Fibroblast of lung (primary cell): ENCODE measurements around the gene ANKRD33. TPM values are rescaled to one million over a fixed set of nuclear protein-coding genes. Genes with fewer than 3 reads are reported as not detected.

Experiments
- DNase-seq, 2 donors: peaks; one replicate each; pipeline versions ENCODE4 v3.0.0 to v3.0.0-alpha.2; 2010; ENCODE audit warnings: low read depth in 2 of 2
- H2AFZ ChIP-seq: 2 replicates; pipeline ENCODE4 v1.5.1; 2012; ENCODE audit warnings: low read length, control low read depth, inconsistent platforms
- H3K27ac ChIP-seq: 2 replicates; pipeline ENCODE4 v1.5.1; 2011; ENCODE audit warnings: low read length, control low read depth; ENCODE audit not compliant: insufficient read depth
- H3K27me3 ChIP-seq: 2 replicates; pipeline ENCODE4 v1.5.1; 2011; ENCODE audit warnings: mild to moderate bottlenecking, low read length; ENCODE audit not compliant: control insufficient read depth, insufficient read depth
- H3K36me3 ChIP-seq: 2 replicates; pipeline ENCODE4 v1.5.1; 2011; ENCODE audit warnings: low read length; ENCODE audit not compliant: control insufficient read depth, insufficient read depth
- H3K4me1 ChIP-seq: 2 replicates; pipeline ENCODE4 v1.5.1; 2011; ENCODE audit warnings: low read length; ENCODE audit not compliant: control insufficient read depth, insufficient read depth; ENCODE audit errors: extremely low read depth
- H3K4me2 ChIP-seq: 2 replicates; pipeline ENCODE4 v1.5.1; 2011; ENCODE audit warnings: low read length, control low read depth; ENCODE audit not compliant: insufficient read depth; ENCODE audit errors: extremely low read depth
- H3K4me3 ChIP-seq, 4 experiments: fragments of 200-600 bp in 1 of 4; sonication (generic) in 1 of 4; replicated peaks in 1 of 4; 2 replicates each; pipeline ENCODE4 v1.5.1; 2011 to 2016; ENCODE audit warnings: low read length in 4 of 4, low read depth in 3 of 4, mild to moderate bottlenecking in 3 of 4, control low read depth in 2 of 4, inconsistent platforms in 1 of 4, mixed read lengths in 1 of 4; ENCODE audit not compliant: insufficient read depth in 1 of 4; ENCODE audit errors: control extremely low read depth in 1 of 4
- H3K79me2 ChIP-seq: 2 replicates; pipeline ENCODE4 v1.5.1; 2012; ENCODE audit warnings: mild to moderate bottlenecking, low read length, inconsistent platforms; ENCODE audit not compliant: control insufficient read depth, insufficient read depth
- H3K9ac ChIP-seq: 2 replicates; pipeline ENCODE4 v1.5.1; 2011; ENCODE audit warnings: mild to moderate bottlenecking, low read length, control low read depth; ENCODE audit not compliant: insufficient read depth
- H3K9me3 ChIP-seq: 2 replicates; pipeline ENCODE4 v1.5.1; 2012; ENCODE audit warnings: low read depth, low read length; ENCODE audit not compliant: control insufficient read depth, insufficient read depth
- H4K20me1 ChIP-seq: 2 replicates; pipeline ENCODE4 v1.5.1; 2011; ENCODE audit warnings: low read length; ENCODE audit not compliant: control insufficient read depth, insufficient read depth; ENCODE audit errors: extremely low read depth
- CTCF ChIP-seq, 2 donors: IDR thresholded peaks in 1 of 2; conservative IDR thresholded peaks in 1 of 2; 1 replicate in 1 of 2; 2 replicates in 1 of 2; pipeline ENCODE4 v1.5.1; 2011 to 2012; ENCODE audit warnings: low read length in 2 of 2, control low read depth in 1 of 2, inconsistent platforms in 1 of 2, low read depth in 1 of 2, mild to moderate bottlenecking in 1 of 2
- EZH2 ChIP-seq: IDR thresholded peaks from 2 replicates; pipeline ENCODE4 v1.5.1; 2012; ENCODE audit warnings: low read length, control low read depth, mild to moderate bottlenecking; ENCODE audit errors: missing control alignments
- polyA plus RNA-seq, 2 donors: library from polyadenylated mRNA; depleted of rRNA in 1 of 2; stranded (reverse) in 1 of 2; unstranded in 1 of 2; fragments of >200 nt; gene quantifications; 2 replicates each; pipeline ENCODE4 v1.2.1, GENCODE V29; 2011 to 2012; ENCODE audit warnings: missing spikeins in 1 of 2
- total RNA-seq: library from RNA; depleted of rRNA; stranded (reverse); fragments of >200 nt; gene quantifications from 2 replicates; pipeline ENCODE4 v1.2.1, GENCODE V29; 2014

ANKRD33 gene
- total and polyA plus RNA-seq, 2 donors (not counting 1 experiment from before 2014, with no cell fraction given), result under 0.01 TPM; not detected in 1

- no peak for TF ChIP-seq CTCF (conservative IDR thresholded peaks at IDR 0.05 in 1 of 2, IDR thresholded peaks at IDR 0.05 in 1 of 2; ENCODE audit: low read depth in 1 of 2, low read length in 2 of 2)
- no peak for TF ChIP-seq EZH2
- H3K4me2 ChIP-seq, result no peak overlapping the region
- H3K9ac ChIP-seq, result no peak overlapping the region
- no peaks in the 10 kb centered on the region for H3K27me3 ChIP-seq
- H3K4me1 ChIP-seq, result no peaks in the 10 kb centered on the region
- no peak overlapping the region for H3K27ac ChIP-seq
- H3K79me2 ChIP-seq, result no peaks in the 10 kb centered on the region
- H3K9me3 ChIP-seq, result no peaks in the 10 kb centered on the region
- no peaks in the 10 kb centered on the region for H4K20me1 ChIP-seq
- no peak overlapping the region for H3K4me3 ChIP-seq
- H3K36me3 ChIP-seq, result no peaks in the 10 kb centered on the region
- H2AFZ ChIP-seq, result no peak overlapping the region
- DNase-seq, result peak; percentile 21 to 80
These were observed 11.0 kb downstream of the ANKRD33 start for GRCh38 chr12:51898937-51899336.

GRCh38 chr12:51900323-51900889 lies 12.5 kb downstream of the ANKRD33 start:
- DNase-seq, result no peak
- Histone ChIP-seq H4K20me1 (no peaks in the 10 kb centered on the region), H3K9me3 (no peaks in the 10 kb centered on the region), H3K4me1 (peaks cover 4% of the 10 kb centered on the region), H3K27ac (no peak overlapping the region), H3K27me3 (no peaks in the 10 kb centered on the region), H3K4me2 (no peak overlapping the region), H3K4me3 (no peak overlapping the region), H2AFZ (no peak overlapping the region), H3K9ac (no peak overlapping the region), H3K79me2 (no peaks in the 10 kb centered on the region), H3K36me3 (no peaks in the 10 kb centered on the region)
- TF ChIP-seq CTCF (conservative IDR thresholded peaks at IDR 0.05 in 1 of 2, IDR thresholded peaks at IDR 0.05 in 1 of 2; ENCODE audit: low read depth in 1 of 2, low read length in 2 of 2), result no peak
- no peak for TF ChIP-seq EZH2

GRCh38 chr12:51901121-51901817 lies 13.4 kb downstream of the ANKRD33 start:
- no peak overlapping the region for H2AFZ ChIP-seq
- H3K4me1 ChIP-seq, result peaks cover 10% of the 10 kb centered on the region
- H3K9me3 ChIP-seq, result no peaks in the 10 kb centered on the region
- peak in 1 of 2 donors; percentile 16 for DNase-seq
- H3K79me2 ChIP-seq, result no peaks in the 10 kb centered on the region
- no peak overlapping the region for H3K4me3 ChIP-seq
- H3K36me3 ChIP-seq, result no peaks in the 10 kb centered on the region
- no peak overlapping the region for H3K9ac ChIP-seq
- no peak overlapping the region for H3K27ac ChIP-seq
- H4K20me1 ChIP-seq, result no peaks in the 10 kb centered on the region
- H3K27me3 ChIP-seq, result no peaks in the 10 kb centered on the region
- no peak overlapping the region for H3K4me2 ChIP-seq
- no peak for TF ChIP-seq CTCF (conservative IDR thresholded peaks at IDR 0.05 in 1 of 2, IDR thresholded peaks at IDR 0.05 in 1 of 2; ENCODE audit: low read depth in 1 of 2, low read length in 2 of 2)
- no peak for TF ChIP-seq EZH2
